ENCODE measurements around the gene SLC40A1.

SLC40A1 gene

DNA sequence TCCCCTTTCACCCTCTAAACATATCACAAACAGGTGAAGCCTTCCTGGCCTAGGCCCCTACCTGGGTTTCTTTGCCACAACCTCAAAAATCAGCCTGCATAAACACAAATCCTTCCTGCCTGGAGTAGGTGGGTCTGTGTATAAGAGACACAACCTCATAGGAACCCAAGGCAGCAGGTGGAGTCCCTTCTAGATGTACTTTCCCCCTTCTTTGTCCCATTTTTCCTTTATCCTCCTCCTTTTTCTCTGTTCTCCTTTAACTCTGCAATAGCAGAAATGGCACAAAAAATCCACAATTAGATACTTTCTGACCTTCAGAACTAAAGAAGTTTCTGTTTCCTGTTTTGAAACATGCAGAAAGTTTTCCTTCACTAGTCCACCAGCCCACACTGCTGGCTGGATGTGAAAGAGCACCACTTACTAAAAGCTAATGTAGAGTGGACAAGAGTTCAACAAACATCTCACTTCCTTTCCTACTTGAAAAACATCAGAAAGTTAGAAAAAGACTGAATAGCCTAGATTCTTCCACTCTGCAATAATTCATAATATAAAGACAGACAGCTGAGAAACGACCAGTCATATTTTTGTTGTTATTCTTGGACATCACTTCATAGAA lies 11.2 kb downstream of the SLC40A1 start:
- no peak for DNase-seq (ENCODE audit: low read depth in 2 of 2)

DNA sequence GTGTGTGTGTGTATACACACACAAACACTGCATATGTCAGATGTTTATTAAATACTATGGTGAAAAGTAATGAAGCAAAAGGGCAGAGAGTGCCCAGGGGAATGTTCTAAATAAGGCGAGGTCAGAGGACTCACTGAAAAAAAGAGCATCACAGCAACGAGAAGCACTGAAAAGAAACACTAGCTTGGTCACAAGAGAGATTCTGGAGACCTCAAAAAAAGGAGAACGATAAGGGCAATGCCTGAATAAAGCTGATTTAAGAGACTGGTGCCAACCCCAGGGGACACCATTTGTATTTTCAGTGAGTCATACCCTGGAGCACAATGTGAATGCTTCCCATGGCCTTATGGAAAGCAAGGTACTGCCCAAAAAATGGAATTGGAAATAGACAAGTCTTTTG lies 14.5 kb downstream of the SLC40A1 start:
- no peak for DNase-seq (ENCODE audit: low read depth in 2 of 2)

DNA sequence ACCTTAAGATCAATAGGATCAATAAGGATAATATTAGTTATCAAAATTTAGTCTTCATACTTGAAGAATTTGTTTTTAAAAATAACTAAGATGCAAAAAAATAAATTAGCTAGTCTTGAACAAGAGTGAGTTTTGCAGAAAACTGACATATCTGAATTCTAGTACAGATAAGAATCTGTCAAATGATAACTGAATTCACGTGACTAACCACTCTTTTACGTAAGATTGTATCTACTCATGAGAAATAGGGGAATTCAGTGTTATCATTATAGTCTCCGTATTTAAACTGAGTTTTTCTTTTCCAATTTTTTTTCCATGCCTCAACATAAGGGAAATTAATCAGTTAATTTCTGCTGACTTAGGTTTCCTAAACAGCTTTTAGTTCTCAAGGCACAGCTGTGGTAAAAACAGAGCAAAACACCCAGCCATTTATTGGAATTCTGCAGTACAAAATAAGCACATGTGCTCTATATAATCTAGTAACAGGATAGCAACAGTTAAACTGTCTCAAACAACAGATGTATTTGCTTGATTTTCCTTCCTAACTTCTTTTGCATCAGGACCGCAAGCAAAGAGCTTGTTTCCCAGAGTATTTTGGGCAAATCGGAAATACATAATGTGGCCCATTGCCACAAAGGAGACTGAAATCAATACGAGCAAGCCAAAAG lies 19.1 kb downstream of the SLC40A1 start:
- no peak for DNase-seq (ENCODE audit: low read depth in 2 of 2)

DNA sequence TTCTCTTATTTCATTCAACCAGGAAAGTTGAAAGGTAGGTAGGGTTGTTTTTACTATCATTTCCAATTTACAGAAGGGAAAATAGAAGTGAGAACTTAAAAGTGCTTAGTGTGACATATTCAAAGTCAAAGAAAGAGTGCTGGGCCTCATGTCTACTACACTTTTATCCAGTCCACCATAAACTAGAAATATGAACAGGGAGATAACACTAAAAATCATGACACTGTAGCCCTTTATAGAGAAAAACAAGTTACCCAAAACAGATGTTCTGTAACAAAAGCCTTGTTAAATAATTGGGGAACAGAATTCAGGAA lies 20.4 kb downstream of the SLC40A1 start:
- DNase-seq (ENCODE audit: low read depth in 2 of 2), result no peak

DNA sequence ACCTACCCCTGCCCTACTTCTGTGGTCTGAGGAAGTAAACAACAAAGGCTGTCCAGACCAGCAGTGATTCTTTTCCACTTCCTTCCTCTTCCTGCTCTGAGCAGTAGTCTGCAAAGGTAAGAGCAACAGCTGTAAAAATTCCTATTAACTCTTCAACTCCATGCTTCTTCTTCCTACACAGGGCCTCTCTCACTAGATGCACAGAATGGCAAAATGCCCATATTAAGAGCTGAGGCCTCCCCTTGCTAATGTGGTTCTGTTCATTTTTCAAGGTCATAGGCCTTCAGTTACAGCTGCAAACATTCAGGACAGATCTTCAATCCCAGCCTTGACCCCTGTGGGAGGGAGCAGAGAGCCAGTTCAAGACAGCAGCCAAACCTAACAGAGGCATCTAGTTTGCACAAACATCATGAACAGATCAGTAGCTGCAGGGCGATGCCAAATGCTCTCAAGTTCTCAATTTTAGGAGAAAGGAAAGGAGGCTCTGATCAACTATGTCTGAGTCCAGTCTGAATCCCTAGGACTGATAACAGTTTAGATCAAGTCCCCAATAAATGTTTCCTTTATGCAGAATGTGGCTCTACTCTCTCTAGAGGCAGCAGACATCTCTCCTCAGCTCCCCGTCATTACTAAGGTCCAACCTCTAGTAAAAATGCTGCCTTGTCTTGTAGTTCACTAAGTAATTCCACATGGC lies 20.9 kb downstream of the SLC40A1 start:
- no peak for DNase-seq (ENCODE audit: low read depth in 2 of 2)

DNA sequence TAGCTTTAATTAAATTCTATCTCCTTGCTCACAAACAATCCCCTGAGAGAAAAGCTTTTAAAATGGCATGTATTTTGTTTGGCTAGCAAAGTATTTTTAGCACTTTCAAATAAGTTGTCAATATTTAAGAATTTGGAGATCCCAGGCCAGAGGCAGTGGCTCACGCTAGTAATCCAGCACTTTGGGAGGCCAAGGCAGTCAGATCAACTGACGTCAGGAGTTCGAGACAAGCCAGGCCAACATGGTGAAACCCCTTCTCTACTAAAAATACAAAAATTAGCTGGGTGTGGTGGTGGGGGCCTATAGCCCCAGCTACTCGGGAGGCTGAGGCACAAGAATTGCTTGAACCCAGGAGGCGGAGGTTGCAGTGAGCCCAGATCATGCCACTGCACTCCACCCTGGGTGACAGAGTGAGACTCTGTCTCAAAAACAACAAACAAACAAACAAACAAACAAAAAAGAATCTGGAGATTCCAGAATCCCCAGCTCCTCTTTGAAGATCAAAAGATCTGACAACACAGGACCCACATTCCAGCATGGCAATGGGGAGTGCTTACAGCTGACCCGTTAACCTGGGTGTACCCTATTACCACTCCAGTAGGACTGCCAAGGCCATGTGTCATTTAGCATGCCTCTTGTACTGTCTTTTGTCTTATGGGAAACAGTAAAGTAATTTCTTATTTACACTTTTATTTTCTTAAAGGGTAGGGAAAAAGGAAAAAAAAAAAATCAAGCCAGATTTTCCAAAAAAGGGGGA lies 21.9 kb downstream of the SLC40A1 start:
- DNase-seq (ENCODE audit: low read depth in 2 of 2), result no peak

DNA sequence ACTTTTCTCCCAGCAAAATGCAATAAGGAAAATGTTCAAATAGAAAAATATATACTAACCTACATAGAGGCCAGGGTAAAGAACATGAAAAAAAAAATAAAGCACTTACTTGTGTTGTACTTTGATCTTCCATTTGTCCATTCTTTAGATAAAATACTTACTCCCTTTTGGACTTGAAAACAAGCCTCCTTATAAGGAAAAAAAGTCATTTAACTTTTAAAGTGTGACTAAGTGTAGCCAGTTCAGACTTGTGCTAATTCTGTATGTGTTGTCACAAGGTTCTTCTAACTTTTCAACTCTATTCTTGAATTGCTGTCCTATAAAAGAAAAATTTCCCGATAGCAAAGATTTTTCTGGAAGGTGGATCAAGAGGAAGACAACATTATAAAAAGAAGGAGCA lies 23.2 kb downstream of the SLC40A1 start:
- no peak for DNase-seq (ENCODE audit: low read depth in 2 of 2)

DNA sequence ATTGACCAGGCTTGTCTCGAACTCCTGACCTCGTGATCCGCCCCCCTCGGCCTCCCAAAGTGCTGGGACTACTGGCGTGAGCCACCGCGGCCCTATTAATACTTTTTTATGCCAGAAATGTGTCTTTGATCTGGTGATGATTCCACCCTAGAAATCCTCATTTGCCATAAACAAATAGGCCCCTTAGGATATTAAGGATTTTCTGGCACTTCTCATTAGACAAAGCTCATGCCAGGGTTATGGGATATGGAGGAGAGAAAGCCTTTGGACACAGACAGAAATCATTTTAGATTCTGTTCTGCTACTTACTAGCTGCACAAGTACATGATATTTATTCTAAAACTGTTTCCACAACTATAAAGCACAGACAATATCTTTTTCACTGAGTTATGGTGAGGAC lies 24.1 kb downstream of the SLC40A1 start:
- DNase-seq (ENCODE audit: low read depth in 2 of 2), result no peak

DNA sequence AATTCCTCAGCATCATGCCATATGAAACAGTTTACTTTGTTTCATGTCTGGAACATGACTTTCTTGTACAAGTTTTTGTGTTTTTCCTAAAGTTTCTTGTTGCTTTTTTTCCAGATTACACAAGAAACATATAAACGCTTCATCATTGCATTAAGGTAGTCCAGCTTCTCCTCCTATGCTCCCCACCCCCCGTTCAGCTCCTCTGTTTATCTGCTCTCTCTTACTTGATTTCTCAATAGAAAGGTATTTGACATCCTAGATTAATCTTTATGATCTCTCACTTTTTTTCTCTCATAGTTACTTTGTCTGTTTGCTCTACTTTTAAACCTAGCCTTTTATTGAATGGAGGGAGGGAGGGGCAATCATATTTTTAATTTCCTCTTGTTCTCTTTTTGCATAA lies 25.4 kb downstream of the SLC40A1 start:
- DNase-seq (ENCODE audit: low read depth in 2 of 2), result no peak

DNA sequence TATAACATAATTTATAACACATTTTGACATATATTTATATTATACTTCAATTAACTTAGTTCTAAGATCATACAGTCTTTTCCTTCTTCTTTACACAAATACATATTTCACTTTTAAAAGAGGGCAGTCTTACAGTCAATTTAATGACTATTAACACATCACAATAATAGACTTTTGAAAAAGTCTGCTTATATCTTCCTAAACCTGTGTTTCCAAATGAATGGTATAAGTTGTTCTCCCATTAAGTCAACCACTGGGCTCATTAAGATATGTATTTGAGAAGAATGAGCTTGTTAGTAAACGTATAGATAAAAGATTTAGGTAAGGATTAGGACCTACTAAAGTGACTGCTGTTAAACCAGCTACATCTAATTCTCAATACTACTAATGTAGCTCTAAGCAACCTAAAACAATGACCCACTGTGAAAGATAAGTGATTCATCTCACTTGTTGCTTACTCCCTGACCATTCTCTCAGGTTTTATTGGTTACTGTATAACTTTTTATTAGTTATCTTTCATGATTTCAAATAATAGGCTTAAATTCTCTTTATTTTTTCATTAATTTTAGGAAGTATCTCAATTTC lies 27.0 kb downstream of the SLC40A1 start:
- no peak for DNase-seq (ENCODE audit: low read depth in 2 of 2)

DNA sequence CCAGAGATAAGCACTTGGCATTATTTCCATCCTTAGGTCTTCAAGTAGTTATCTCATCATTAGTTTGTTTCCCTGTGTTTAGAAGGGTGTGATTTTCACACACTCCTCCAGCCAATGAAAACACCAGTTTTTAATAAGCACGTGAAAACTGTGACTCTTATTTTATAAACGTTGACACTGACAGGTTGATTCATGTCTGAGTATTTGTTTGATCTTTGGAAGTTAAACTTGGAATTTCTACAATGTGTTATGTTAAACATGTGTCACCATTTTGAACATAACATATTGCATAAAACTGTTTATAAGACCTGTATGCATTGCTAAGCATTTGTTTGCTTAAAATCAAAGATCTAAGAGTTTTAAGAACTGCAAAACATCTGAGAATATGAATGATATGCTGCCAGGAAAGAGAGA lies 27.6 kb downstream of the SLC40A1 start:
- no peak for DNase-seq (ENCODE audit: low read depth in 2 of 2)

DNA sequence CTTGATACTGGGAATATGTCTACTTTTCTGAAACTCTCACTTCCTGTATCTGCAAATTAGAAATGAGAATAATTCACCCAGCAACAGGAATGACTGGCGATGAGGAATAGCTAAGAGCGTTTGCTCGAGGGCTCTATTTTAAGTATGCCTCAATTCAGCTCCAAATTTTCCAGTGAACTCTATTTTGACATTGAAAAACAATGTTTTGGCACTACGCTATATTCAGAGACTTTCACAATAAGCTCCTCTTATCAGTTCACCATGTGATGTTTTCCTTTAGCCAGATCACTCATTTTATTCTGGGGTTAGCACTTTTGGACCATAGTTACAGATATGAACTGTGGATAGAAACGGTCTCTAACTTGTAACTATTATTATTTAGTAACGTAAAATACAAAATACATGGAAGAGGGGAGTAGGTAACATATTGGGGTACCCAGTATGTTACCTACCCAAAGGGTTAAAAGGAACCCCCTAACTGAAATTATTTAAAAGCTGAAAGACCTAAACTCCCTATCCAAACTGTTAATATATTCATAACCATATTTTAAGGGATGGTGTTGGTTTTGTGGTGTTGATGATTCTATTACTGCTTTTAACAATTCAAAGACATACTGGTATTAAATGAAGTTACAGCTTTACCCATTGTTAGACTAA lies 28.1 kb downstream of the SLC40A1 start:
- no peak for DNase-seq (ENCODE audit: low read depth in 2 of 2)

DNA sequence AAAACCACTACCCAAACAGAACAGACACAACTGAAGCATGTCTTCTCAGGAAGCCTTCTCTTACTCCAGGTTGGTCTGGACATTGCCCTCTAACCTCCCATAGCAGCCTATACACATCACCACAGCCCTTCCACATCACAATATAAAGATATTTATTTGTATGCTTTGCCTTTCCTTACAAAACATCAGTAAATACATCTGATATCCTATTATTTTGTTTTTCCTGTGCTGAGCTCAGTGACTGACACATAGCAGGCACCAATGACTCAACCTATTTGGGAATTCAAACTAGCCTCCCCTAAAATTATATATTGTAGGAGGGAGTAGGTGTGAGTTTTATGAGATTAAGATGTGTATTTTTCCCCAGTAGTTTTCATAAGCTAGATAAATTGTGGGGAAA lies 28.8 kb downstream of the SLC40A1 start:
- DNase-seq (ENCODE audit: low read depth in 2 of 2), result no peak

DNA sequence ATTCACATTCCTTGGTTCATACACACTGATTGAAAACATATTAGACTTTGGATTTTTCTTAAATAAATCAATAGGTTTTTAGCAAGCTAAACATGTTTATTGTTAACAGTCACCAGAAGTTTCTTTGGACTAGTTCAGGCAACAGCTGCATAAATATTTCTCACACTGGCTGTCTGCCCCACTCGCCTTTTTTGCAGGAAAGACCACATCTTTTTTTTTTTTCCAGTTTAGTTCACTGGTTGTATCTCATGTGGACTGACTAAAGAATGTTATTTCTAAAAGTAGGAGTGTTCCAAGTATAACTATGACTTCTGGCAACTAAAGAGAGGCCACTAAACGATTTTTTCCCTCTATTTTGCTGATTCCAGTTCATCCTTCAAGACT lies 31.1 kb downstream of the SLC40A1 start:
- DNase-seq (ENCODE audit: low read depth in 2 of 2), result no peak

DNA sequence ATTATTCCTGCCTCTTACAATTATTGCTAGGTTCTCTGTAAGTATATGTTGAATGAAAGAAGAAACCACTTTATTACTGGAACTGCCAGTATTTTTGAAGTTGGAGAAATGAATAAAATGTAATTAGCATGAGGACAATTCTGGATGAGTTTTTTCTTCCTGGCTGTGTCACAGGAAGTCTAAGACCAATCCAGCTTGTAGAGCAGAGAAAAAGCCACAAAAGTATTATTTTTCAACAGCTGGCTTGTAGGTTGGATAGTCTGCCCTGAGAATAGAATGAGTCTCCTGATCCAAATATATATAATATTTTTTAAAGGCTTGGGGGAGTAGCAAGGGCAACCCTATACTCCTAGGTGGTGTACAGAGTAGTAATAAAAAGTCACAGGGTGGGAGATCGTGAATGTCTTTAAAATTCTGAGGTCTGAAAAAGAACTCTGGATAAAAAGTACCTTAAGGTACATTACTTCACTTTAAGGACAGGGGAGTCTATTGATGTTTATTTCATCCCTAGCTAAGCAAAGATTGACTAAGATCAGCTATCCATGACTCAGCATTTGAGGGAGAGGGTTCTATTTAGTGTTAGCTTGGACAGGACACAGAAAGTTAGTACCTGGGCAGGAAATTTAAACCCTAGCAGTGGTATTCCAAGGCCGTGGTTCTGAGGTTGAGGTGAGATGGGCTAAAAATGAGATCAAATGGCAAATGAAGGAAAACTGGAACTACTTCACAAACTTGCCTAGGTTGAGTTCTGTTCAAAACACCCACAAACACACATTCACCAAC lies 31.7 kb downstream of the SLC40A1 start:
- no peak for DNase-seq (ENCODE audit: low read depth in 2 of 2)

DNA sequence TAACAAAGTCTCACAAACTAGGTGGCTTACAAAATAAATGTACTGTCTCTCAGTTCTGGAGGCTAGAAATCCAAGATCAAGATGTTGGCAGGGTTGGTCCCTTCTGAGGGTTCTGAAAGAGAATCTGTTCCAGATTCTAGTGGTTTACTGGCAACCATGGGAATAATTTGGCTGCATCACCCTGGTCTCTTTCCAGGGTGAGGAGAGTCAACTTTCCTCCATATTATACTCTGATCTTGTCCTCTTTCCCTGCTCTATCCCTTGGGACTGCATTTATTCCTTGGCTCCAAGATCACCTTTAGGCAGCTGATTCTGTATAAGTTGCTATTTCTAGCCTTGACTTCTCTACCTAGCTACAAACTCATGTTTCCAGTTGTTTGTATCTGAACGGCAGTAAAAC lies 35.2 kb downstream of the SLC40A1 start:
- DNase-seq (ENCODE audit: low read depth in 2 of 2), result no peak

DNA sequence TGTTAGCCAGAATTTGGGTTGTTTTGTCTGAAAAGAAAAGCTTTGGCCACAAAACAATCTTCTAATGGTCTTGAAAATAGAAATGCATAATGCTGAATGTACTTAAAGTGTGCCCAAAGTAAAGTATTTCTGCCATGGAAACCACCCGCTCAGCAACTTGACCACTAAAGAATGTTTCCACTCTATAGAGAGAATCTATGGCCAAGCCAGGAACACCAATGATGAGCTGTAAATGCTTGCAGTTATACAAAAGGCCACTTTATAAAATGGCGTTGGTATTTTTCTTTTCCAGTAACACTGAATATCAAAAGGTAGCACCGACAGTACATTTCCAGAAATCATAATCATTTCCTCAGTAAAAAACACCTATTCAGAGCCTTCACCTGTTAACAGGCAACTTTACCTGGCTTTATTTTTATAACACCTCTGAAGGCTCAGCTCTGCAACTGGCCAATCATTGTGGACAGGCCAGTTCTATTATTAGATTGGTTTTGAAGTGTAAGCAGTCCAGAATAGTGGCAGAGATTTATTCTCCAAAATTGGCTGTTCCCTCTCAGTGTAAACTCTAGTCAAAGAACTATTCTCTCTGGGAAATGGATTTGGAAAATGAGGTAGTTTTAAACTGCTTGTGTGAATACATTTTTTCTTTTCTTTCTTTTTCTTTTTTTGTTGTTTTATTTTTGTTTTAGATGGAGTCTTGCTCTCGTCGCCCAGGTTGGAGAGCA lies 36.1 kb downstream of the SLC40A1 start:
- no peak for DNase-seq (ENCODE audit: low read depth in 2 of 2)

DNA sequence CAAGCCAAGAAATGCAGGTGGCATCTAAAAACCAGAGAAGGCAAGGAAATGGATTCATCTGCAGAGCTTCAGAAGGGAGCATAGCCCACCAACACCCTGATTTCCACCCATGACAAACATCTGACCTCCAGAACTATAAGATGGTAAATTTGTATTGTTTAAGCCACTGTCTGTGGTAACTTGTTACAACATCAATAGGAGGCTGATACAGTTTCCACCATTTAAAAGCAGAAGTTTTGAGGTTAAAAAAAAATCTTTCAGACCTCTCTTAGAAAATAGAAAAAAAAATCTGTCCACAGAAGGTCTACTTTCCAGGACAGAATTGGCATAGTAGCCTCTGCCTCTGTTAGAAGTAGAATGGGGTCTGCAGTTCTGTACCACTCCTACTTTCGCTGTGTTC lies 37.2 kb downstream of the SLC40A1 start:
- DNase-seq (ENCODE audit: low read depth in 2 of 2), result no peak

DNA sequence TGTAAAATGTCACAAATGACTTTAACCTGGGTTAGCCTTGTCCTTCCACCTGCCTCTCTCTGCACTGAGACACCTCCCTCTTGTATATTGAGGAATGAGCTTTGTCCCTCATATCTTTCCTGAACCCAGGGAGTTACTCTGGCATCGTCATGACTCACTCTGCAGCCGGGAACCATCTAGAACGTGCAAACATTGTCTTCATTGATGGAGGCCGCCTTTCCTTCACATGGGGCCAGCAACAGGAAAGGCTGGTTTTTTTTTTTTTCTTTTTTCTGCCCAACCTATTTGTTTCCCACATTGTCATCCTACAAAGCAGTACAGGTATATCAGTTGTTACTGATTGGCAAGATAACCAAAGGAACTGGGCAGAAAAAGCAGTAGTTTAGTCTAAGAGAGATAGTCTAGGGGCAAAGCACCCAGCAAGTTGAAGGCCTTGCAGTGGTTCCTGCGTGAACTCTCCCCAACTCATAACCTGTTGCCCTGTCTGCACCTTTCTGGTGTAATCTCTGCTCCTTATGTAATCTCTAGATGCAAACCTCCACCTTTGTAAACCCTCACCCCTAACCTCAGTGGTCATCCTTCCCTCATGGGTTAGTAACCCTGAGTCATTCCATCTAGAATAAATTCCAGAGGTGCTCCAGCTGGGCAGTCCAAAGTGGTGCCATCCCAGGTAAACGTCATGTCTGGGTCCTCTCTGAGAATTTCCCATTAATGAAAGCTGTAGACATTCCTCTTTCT lies 38.3 kb downstream of the SLC40A1 start:
- no peak for DNase-seq (ENCODE audit: low read depth in 2 of 2)

DNA sequence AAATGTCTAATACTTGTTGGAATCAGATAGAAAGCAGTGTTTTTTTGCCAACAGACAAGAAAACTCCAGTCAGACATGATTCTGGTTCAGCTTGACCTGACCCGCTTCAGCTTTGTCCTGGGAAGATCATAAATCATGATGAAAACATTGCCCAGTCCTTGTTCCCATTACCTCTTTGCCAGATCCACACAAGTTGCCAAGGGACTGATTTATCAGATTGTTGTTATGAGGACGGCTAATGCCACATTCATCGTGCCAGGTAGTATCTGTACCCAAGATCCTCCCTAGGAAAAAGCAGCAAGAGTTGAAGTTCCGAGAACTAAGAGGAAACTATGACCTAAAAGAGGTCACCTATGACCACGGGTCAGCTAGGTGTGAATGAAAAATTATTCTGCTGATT lies 39.0 kb downstream of the SLC40A1 start:
- no peak for DNase-seq (ENCODE audit: low read depth in 2 of 2)

All from stimulated activated CD8-positive, alpha-beta memory T cell treated with anti-CD3 and anti-CD28 coated beads, Interleukin-2, amount 100 ng/mL, for 1 hour (primary cell).